Measurements from ENCODE around the gene OGT. TPM values are rescaled to one million over a fixed set of nuclear protein-coding genes. Genes with fewer than 3 reads are reported as not detected.

The OGT gene
- total RNA-seq, 1 experiment from 2014 or later: 130 TPM

DNA sequence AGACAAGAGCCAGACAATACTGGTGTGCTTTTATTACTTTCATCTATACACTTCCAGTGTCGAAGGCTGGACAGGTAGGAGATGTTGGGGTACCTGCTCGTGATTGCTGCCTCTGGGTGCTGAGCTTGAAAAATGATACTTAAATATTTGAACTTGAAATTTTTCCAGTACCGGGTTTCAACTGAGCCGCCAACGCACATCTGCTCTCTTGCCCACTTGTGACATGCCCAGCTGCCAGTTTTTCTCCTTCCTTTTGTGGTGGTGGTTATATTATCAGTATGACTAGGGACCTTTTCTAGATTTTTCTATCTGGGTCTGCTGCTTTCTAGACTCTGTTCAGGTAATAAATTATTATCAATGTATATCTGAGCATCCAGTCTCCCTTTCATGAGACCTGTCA is 3.4 kb downstream of the OGT start:
- intact Hi-C loops (cut with micrococcal nuclease; ENCODE audit: unreplicated experiment): no loop called here
- no peaks in the 10 kb centered on the region for H3K27me3 ChIP-seq (replicated peaks; ENCODE audit: insufficient read depth, low read depth, low read length, poor library complexity)
- no peaks in the 10 kb centered on the region for H3K9me3 ChIP-seq (ENCODE audit: low read depth, low read length, poor library complexity, severe bottlenecking)
- H3K4me3 ChIP-seq (ENCODE audit: low read depth, low read length, poor library complexity, severe bottlenecking): peak overlapping the region; percentile 64
- H3K4me1 ChIP-seq (ENCODE audit: insufficient read depth, low read length, poor library complexity, severe bottlenecking): peaks cover 6% of the 10 kb centered on the region
- ChIA-PET POLR2A (ENCODE audit: low non-redundant PET) (no interaction called here), CTCF (no interaction called here)
- no TSS peak for BruUV-seq (replicated peaks)
- peaks cover 14% of the 10 kb centered on the region for H3K36me3 ChIP-seq (ENCODE audit: insufficient read depth, low read length, poor library complexity, severe bottlenecking)
- no peak for DNase-seq (ENCODE audit: low spot score)
- H3K27ac ChIP-seq (ENCODE audit: low read depth, low read length, poor library complexity, severe bottlenecking): no peak overlapping the region
- no peak for TF ChIP-seq EZH2 (IDR thresholded peaks at IDR 0.05; ENCODE audit: borderline replicate concordance, low read depth, low read length, poor library complexity, severe bottlenecking)
- TF ChIP-seq, protein P1, sequence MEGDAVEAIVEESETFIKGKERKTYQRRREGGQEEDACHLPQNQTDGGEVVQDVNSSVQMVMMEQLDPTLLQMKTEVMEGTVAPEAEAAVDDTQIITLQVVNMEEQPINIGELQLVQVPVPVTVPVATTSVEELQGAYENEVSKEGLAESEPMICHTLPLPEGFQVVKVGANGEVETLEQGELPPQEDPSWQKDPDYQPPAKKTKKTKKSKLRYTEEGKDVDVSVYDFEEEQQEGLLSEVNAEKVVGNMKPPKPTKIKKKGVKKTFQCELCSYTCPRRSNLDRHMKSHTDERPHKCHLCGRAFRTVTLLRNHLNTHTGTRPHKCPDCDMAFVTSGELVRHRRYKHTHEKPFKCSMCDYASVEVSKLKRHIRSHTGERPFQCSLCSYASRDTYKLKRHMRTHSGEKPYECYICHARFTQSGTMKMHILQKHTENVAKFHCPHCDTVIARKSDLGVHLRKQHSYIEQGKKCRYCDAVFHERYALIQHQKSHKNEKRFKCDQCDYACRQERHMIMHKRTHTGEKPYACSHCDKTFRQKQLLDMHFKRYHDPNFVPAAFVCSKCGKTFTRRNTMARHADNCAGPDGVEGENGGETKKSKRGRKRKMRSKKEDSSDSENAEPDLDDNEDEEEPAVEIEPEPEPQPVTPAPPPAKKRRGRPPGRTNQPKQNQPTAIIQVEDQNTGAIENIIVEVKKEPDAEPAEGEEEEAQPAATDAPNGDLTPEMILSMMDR (conservative IDR thresholded peaks at IDR 0.05; ENCODE audit: low read depth, low read length): no peak

DNA sequence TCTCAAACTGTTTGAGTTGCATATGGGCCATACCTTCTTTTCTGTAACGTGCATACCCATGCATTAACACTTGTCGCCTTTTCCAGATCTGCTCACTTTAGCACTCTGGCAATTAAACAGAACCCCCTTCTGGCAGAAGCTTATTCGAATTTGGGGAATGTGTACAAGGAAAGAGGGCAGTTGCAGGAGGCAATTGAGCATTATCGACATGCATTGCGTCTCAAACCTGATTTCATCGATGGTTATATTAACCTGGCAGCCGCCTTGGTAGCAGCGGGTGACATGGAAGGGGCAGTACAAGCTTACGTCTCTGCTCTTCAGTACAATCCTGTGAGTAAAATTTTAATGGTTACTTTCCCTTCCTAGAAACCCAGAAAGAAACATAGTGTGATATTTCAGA is 4.8 kb downstream of the OGT start:
- intact Hi-C loops (cut with micrococcal nuclease; ENCODE audit: unreplicated experiment): no loop called here

DNA sequence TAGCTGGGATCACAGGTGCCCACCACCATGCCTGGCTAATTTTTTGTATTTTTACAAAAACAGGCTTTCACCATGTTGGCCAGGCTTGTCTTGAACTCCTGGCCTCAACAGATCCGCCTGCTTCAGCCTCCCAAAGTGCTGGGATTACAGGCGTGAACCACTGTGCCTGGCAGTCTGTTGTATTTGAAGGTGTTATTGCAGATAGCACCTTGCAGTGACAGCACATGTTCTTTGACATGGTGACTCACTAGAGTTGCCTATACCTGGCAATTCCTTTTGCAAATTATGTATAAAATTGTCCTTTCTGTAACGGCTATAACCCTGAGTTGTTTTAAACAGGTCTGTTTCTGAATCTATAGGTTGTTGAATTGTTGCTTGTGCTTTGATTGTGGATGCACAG is 7.9 kb downstream of the OGT start:
- H3K9me3 ChIP-seq (ENCODE audit: low read depth, low read length, poor library complexity, severe bottlenecking): no peaks in the 10 kb centered on the region
- peak overlapping the region; percentile 76 for H3K27ac ChIP-seq (ENCODE audit: low read depth, low read length, poor library complexity, severe bottlenecking)
- H3K27me3 ChIP-seq (replicated peaks; ENCODE audit: insufficient read depth, low read depth, low read length, poor library complexity): no peaks in the 10 kb centered on the region
- no peak for DNase-seq (ENCODE audit: low spot score)
- peaks cover 18% of the 10 kb centered on the region for H3K4me1 ChIP-seq (ENCODE audit: insufficient read depth, low read length, poor library complexity, severe bottlenecking)
- ChIA-PET CTCF (no interaction called here), POLR2A (ENCODE audit: low non-redundant PET) (no interaction called here)
- no TSS peak for BruUV-seq (replicated peaks)
- TF ChIP-seq EZH2 (IDR thresholded peaks at IDR 0.05; ENCODE audit: borderline replicate concordance, low read depth, low read length, poor library complexity, severe bottlenecking): no peak
- TF ChIP-seq, protein P1 (conservative IDR thresholded peaks at IDR 0.05; ENCODE audit: low read depth, low read length): no peak
- no peak overlapping the region for H3K4me3 ChIP-seq (ENCODE audit: low read depth, low read length, poor library complexity, severe bottlenecking)
- intact Hi-C loops (cut with micrococcal nuclease; ENCODE audit: unreplicated experiment): no loop called here
- H3K36me3 ChIP-seq (ENCODE audit: insufficient read depth, low read length, poor library complexity, severe bottlenecking): peaks cover 32% of the 10 kb centered on the region

More for the DNA sequence above, 4.8 kb downstream of the OGT start:
- no peak for DNase-seq (ENCODE audit: low spot score)
- H3K27me3 ChIP-seq (replicated peaks; ENCODE audit: insufficient read depth, low read depth, low read length, poor library complexity): no peaks in the 10 kb centered on the region
- no peak overlapping the region for H3K4me3 ChIP-seq (ENCODE audit: low read depth, low read length, poor library complexity, severe bottlenecking)
- H3K9me3 ChIP-seq (ENCODE audit: low read depth, low read length, poor library complexity, severe bottlenecking): no peaks in the 10 kb centered on the region
- POLR2A ChIA-PET (ENCODE audit: low non-redundant PET): no interaction called here
- BruUV-seq (replicated peaks): no TSS peak
- peaks cover 18% of the 10 kb centered on the region for H3K4me1 ChIP-seq (ENCODE audit: insufficient read depth, low read length, poor library complexity, severe bottlenecking)
- CTCF ChIA-PET: no interaction called here
- TF ChIP-seq, protein P1 (conservative IDR thresholded peaks at IDR 0.05; ENCODE audit: low read depth, low read length): no peak
- no peak for TF ChIP-seq EZH2 (IDR thresholded peaks at IDR 0.05; ENCODE audit: borderline replicate concordance, low read depth, low read length, poor library complexity, severe bottlenecking)
- H3K27ac ChIP-seq (ENCODE audit: low read depth, low read length, poor library complexity, severe bottlenecking): no peak overlapping the region
- peaks cover 14% of the 10 kb centered on the region for H3K36me3 ChIP-seq (ENCODE audit: insufficient read depth, low read length, poor library complexity, severe bottlenecking)
